Naive B cell (primary cell): ENCODE data around the gene CCK. TPM values are rescaled to one million over a fixed set of nuclear protein-coding genes. Genes with fewer than 3 reads are reported as not detected.

Experiments used
- ATAC-seq, 2 donors: fragments of 150-1000 bp; cut with Tn5 transposase; 2 replicates each; pipeline ENCODE4 v1.10.0; 2021; ENCODE audit warnings: low read depth in 2 of 2, mild to moderate bottlenecking in 2 of 2, moderate library complexity in 2 of 2
- DNase-seq: peaks from one replicate; pipeline ENCODE4 v3.0.0; 2022
- H3K27ac Mint-ChIP-seq, 6 donors: one replicate each; pipeline ENCODE4 v1.8.0; 2020 to 2022; ENCODE audit warnings: mild to moderate bottlenecking in 6 of 6, mixed read lengths in 6 of 6, moderate library complexity in 5 of 6, inconsistent platforms in 2 of 6
- H3K27me3 Mint-ChIP-seq, 3 donors: one replicate each; pipeline ENCODE4 v1.8.0; 2021 to 2022; ENCODE audit warnings: mixed read lengths in 3 of 3, mild to moderate bottlenecking in 1 of 3
- H3K36me3 Mint-ChIP-seq, 2 donors: one replicate each; pipeline ENCODE4 v1.8.0; 2020 to 2022; ENCODE audit warnings: mixed read lengths in 2 of 2, inconsistent platforms in 1 of 2, mild to moderate bottlenecking in 1 of 2
- H3K4me1 Mint-ChIP-seq, 3 donors: one replicate each; pipeline ENCODE4 v1.8.0; 2020 to 2022; ENCODE audit warnings: mixed read lengths in 3 of 3, inconsistent platforms in 1 of 3, mild to moderate bottlenecking in 1 of 3, moderate library complexity in 1 of 3
- H3K4me3 Mint-ChIP-seq, 8 donors: one replicate each; pipeline ENCODE4 v1.8.0; 2020 to 2022; ENCODE audit warnings: mild to moderate bottlenecking in 8 of 8, mixed read lengths in 8 of 8, moderate library complexity in 8 of 8, inconsistent platforms in 2 of 8
- H3K9me3 Mint-ChIP-seq, 7 donors: one replicate each; pipeline ENCODE4 v1.8.0; 2020 to 2022; ENCODE audit warnings: mixed read lengths in 7 of 7, mild to moderate bottlenecking in 5 of 7, inconsistent platforms in 2 of 7, moderate library complexity in 1 of 7
- polyA plus RNA-seq, 6 donors: library from polyadenylated mRNA; unstranded; fragments of 300-500 nt; fragmentation: Illumina TruSeq; gene quantifications; one replicate each; pipeline ENCODE4 v1.2.3, GENCODE V29; 2021; ENCODE audit warnings: low read depth in 6 of 6

The CCK gene
- polyA plus RNA-seq, 6 donors from 2014 or later: not detected

GRCh38 chr3:42229942-42230688, 35.9 kb downstream of the CCK start:
- Mint-ChIP-seq H3K27me3 (peaks cover 2 to 13% (median 13%) of the 10 kb centered on the region in 3 donors), H3K27ac (peak overlapping the region in 2 of 6 donors; percentile 32 to 94), H3K9me3 (peaks cover 0 to 10% (median 0%) of the 10 kb centered on the region in 7 donors), H3K36me3 (peaks cover 9 to 18% of the 10 kb centered on the region in 2 donors), H3K4me1 (peaks cover 4 to 8% (median 5%) of the 10 kb centered on the region in 3 donors), H3K4me3 (peak overlapping the region in 1 of 8 donors; percentile 35)
- ATAC-seq: no peak
- no peak for DNase-seq

DNA sequence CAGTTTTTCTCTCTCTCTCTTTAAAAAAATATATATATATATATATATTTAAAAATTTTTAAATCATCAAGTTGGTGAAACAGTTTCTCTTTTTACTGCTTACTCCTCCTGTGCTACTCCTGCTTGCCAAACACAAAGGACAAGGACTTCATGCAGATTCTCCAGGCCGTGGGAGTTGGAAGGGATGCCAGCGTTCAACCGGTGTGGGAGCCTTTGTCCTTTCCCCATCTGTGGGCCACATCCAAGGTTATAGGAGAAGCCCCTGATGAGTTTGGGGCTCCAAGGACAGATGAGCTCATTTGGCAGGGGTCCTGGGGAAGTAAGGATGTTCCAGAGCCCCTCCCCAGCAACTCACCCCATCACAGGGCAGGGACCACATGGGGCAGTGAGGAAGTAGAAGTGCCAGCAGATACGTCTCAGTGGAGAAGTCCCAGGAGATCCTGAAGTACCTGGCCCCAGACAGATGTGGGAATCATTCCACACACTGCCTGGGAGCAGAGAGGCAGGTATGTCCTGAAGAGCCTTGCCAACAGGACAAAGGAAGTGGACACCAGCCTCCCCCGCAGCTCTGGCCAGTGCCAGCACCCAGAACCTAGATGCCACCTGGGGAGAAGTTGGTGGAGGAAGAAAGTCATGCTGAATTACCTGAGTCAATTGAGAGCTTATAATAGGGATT, 36.6 kb downstream of the CCK start:
- DNase-seq (no peak), ATAC-seq (no peak)
- Mint-ChIP-seq H3K36me3 (peaks cover 13 to 18% of the 10 kb centered on the region in 2 donors), H3K9me3 (peaks cover 0 to 3% (median 0%) of the 10 kb centered on the region in 7 donors), H3K4me1 (peaks cover 4 to 8% (median 5%) of the 10 kb centered on the region in 3 donors), H3K27ac (peak overlapping the region in 2 of 6 donors; percentile 87 to 94), H3K4me3 (no peak overlapping the region), H3K27me3 (peaks cover 0 to 6% (median 6%) of the 10 kb centered on the region in 3 donors)

- H3K27me3 Mint-ChIP-seq: peaks cover 0 to under 1% (median under 1%) of the 10 kb centered on the region in 3 donors
- no peaks in the 10 kb centered on the region for H3K9me3 Mint-ChIP-seq
- no peak overlapping the region for H3K4me3 Mint-ChIP-seq
- DNase-seq (no peak), ATAC-seq (no peak)
- peaks cover 4 to 8% (median 5%) of the 10 kb centered on the region in 3 donors for H3K4me1 Mint-ChIP-seq
- H3K27ac Mint-ChIP-seq: peak overlapping the region in 2 of 6 donors; percentile 27 to 38
- peaks cover 19 to 20% of the 10 kb centered on the region in 2 donors for H3K36me3 Mint-ChIP-seq
Observed at GRCh38 chr3:42228796-42229195, 37.2 kb downstream of the CCK start.

- Mint-ChIP-seq H3K27ac (peak overlapping the region in 2 of 6 donors; percentile 36 to 70), H3K4me3 (no peak overlapping the region), H3K36me3 (peaks cover 22 to 23% of the 10 kb centered on the region in 2 donors), H3K9me3 (no peaks in the 10 kb centered on the region), H3K4me1 (peaks cover 4 to 8% (median 5%) of the 10 kb centered on the region in 3 donors), H3K27me3 (no peaks in the 10 kb centered on the region)
- no peak for ATAC-seq
- no peak for DNase-seq
Observed at GRCh38 chr3:42226470-42227425, 39.2 kb downstream of the CCK start.

DNA sequence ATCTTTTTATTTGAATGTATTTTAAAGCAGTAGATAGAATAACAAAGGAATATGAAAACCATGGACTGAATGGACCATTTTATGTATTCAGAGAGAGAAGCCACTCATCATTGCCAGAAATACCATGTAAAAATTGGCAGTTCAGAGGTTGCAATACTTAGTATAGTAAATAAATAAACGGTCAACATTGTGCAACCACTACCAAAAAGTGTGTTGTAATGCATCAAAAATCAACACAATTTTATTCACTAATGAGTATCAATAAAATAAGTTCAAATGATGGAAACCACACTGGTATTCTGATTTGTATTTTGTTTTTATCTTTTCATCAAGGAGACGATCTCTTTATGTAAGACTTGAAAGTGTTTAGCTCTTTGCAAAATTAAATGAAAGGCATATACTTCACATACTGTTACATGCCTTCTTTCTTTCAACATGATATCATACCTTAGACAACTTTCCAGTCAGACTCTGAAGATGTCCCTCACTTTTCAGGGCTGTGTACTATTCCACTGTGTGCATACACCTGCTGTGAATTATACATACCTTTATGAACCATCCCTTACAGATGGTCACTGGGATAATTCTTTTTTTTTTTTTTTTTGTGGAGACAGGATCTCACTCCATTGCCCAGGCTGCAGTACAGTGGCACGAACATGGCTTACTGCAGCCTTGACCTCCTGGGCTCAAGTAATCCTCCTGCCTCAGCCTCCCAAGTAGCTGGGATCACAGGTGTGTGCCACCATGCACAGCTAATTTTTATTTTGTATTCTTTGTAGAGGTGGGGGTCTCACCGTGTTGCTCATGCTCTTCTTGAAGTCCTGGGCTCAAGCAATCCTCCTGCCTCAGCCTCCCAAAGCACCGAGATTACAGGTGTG, 40.3 kb downstream of the CCK start:
- Mint-ChIP-seq H3K4me1 (peaks cover 4 to 8% (median 5%) of the 10 kb centered on the region in 3 donors), H3K27me3 (no peaks in the 10 kb centered on the region), H3K9me3 (no peaks in the 10 kb centered on the region), H3K36me3 (peaks cover 22 to 23% of the 10 kb centered on the region in 2 donors), H3K4me3 (no peak overlapping the region), H3K27ac (peak overlapping the region in 2 of 6 donors; percentile 18 to 70)
- no peak for DNase-seq
- no peak for ATAC-seq

DNA sequence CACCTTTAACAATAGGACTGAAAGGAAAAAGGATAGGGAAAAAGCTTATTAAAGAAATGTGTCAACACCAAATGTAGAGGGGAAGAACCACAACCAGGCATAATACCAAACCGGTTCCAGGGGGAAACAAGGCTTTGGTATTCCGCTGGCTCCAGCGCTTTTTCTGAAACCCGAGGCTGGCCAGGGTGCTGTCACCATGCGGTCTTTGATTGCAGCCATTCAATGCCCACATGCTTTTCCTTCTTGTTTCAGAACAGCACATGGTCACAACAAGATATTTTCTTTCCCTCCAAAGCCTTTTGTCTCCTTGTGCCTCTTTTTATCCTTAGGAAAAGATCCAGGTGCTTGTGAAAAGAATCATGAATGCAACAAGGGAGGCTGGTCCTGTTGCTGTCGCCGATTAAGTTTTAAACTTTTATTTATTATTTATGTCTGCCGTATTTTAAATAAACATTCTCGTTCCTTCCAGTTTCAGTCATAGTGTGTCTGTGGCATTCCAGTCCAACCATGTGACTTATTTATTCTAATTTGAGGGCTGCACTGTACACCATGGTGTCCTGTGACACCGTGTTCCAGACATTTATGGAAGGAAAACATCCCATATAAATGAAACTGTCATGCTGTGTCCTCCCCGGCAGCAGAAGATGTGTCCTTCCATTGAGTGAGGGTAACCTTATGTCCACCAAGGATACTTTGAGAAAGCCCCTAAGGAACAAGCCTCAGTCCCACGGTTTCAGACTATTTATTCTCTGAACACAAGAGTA, 41.1 kb downstream of the CCK start:
- H3K4me3 Mint-ChIP-seq: no peak overlapping the region
- H3K9me3 Mint-ChIP-seq: no peaks in the 10 kb centered on the region
- H3K4me1 Mint-ChIP-seq: peaks cover 4 to 8% (median 5%) of the 10 kb centered on the region in 3 donors
- H3K27ac Mint-ChIP-seq: peak overlapping the region in 3 of 6 donors; percentile 2 to 24 (median 18)
- no peaks in the 10 kb centered on the region for H3K27me3 Mint-ChIP-seq
- no peak for ATAC-seq
- H3K36me3 Mint-ChIP-seq: peaks cover 23 to 28% of the 10 kb centered on the region in 2 donors
- no peak for DNase-seq

GRCh38 chr3:42224178-42224577, 41.8 kb downstream of the CCK start:
- H3K4me1 Mint-ChIP-seq: peaks cover 4 to 8% (median 5%) of the 10 kb centered on the region in 3 donors
- peak overlapping the region in 3 of 6 donors; percentile 57 to 71 (median 68) for H3K27ac Mint-ChIP-seq
- H3K9me3 Mint-ChIP-seq: no peaks in the 10 kb centered on the region
- peaks cover 23 to 29% of the 10 kb centered on the region in 2 donors for H3K36me3 Mint-ChIP-seq
- H3K4me3 Mint-ChIP-seq: no peak overlapping the region
- DNase-seq (no peak), ATAC-seq (no peak)
- no peaks in the 10 kb centered on the region for H3K27me3 Mint-ChIP-seq

DNA sequence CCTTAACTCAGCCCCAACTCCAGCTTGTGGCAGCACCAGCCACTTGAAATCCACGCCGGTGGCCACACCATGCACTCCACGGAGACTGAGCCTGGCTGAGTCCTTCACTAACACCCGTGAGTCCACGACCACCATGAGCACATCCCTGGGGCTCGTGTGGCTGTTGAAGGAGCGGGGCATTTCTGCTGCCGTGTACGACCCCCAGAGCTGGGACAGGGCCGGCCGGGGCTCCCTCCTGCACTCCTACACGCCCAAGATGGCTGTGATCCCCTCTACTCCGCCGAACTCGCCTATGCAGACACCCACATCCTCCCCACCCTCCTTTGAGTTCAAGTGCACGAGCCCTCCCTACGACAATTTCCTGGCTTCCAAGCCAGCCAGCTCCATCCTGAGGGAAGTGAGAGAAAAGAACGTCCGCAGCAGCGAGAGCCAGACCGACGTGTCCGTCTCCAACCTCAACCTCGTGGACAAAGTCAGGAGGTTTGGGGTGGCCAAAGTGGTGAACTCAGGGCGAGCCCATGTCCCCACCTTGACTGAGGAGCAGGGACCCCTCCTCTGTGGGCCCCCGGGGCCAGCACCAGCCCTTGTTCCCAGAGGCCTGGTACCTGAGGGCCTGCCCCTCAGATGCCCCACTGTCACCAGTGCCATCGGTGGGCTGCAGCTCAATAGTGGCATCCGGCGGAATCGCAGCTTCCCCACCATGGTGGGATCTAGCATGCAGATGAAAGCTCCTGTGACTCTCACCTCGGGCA, 42.9 kb downstream of the CCK start:
- H3K27me3 Mint-ChIP-seq: no peaks in the 10 kb centered on the region
- H3K9me3 Mint-ChIP-seq: no peaks in the 10 kb centered on the region
- H3K4me1 Mint-ChIP-seq: peaks cover 4 to 8% (median 5%) of the 10 kb centered on the region in 3 donors
- H3K36me3 Mint-ChIP-seq: peaks cover 23 to 29% of the 10 kb centered on the region in 2 donors
- no peak for ATAC-seq
- H3K4me3 Mint-ChIP-seq: no peak overlapping the region
- DNase-seq: no peak
- peak overlapping the region in 2 of 6 donors; percentile 15 to 24 for H3K27ac Mint-ChIP-seq

DNA sequence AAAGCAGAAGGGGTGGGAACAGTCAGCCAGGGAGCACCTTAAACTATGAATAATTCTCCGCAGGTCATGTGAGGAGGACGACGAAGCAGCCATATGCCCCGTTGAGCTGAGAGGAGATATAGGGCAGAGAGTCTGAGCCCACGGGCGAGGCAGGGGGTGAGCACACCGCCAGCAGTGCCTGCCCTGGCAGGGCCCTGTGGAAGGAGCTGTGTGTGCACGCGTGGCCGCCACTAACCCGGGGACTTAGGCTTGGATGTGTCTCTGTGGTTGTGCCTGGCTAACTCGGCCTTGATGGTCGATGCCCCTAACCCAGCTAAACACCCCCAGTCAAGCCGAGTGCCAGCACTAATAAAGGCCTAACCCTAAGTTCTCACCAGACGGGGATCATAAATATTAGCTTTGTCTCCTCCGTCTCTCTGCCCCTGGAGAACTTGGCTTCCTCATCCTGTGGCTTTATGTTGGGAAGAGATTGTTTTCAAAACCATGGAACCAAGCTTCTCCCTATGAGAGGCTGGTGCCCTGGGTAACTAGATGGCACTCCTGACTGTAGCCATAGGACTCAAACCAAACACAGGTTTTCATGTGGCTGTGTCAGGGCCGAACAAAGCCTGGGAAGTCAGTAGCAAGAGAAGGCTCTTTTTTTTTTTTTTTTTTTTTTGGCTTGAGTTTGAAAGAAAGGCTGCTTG, 45.4 kb downstream of the CCK start:
- no peak for DNase-seq
- no peak for ATAC-seq
- peaks cover 22 to 24% of the 10 kb centered on the region in 2 donors for H3K36me3 Mint-ChIP-seq
- H3K27ac Mint-ChIP-seq: peak overlapping the region in 5 of 6 donors; percentile 43 to 86 (median 52)
- H3K4me3 Mint-ChIP-seq: peak overlapping the region in 1 of 8 donors; percentile 42
- no peaks in the 10 kb centered on the region for H3K9me3 Mint-ChIP-seq
- H3K4me1 Mint-ChIP-seq: peaks cover 21 to 25% (median 23%) of the 10 kb centered on the region in 3 donors
- H3K27me3 Mint-ChIP-seq: no peaks in the 10 kb centered on the region

DNA sequence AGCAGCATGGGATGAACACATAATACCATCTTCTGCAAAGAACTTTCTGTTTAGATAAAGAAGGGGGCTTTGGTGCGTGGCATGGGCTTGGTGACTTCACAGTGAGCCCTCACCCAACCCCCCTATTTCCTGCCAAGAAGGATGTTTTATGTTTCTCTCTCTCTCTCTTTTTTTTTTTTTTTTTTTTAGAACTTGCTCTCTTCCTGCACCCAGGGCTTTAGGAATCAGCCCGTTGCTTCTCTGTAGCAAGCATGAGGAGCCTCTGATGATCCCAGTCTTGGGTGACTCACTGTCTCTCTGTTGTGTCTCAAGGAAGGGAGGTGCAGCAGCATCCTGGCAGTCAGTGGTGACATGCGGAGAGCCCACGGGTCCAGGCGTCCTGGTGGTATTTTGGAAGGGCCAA, 49.1 kb downstream of the CCK start:
- no peaks in the 10 kb centered on the region for H3K9me3 Mint-ChIP-seq
- H3K4me1 Mint-ChIP-seq: peaks cover 47 to 59% (median 57%) of the 10 kb centered on the region in 3 donors
- H3K4me3 Mint-ChIP-seq: peak overlapping the region in 7 of 8 donors; percentile 45 to 87 (median 72)
- DNase-seq (peak; percentile 46), ATAC-seq (peak; percentile 70 to 77)
- peak overlapping the region; percentile 56 to 92 (median 82) for H3K27ac Mint-ChIP-seq
- H3K27me3 Mint-ChIP-seq: no peaks in the 10 kb centered on the region
- peaks cover 2 to 12% of the 10 kb centered on the region in 2 donors for H3K36me3 Mint-ChIP-seq
